HepG2 (cell line): ENCODE data around the gene METTL26. TPM values are rescaled to one million over a fixed set of nuclear protein-coding genes. Genes with fewer than 3 reads are reported as not detected.

Experiments
- BRD4 ChIP-seq: sonication (generic); formaldehyde crosslinking; IDR thresholded peaks from 2 replicates; pipeline ENCODE4 v1.4.0; 2020; ENCODE audit warnings: missing genetic modification reagents
- CHCHD3 ChIP-seq: sonication (generic); formaldehyde crosslinking; IDR thresholded peaks from 2 replicates; pipeline ENCODE4 v1.8.0; 2022; ENCODE audit warnings: mild to moderate bottlenecking, missing genetic modification reagents, moderate library complexity
- CREM ChIP-seq, 2 experiments: sonication (generic) in 1 of 2; formaldehyde crosslinking in 1 of 2; IDR thresholded peaks; 2 replicates each; pipeline versions ENCODE4 v1.4.0 to v1.6.1; 2016 to 2020; ENCODE audit warnings: antibody characterized with exemption in 1 of 2, mild to moderate bottlenecking in 1 of 2, missing genetic modification reagents in 1 of 2
- E2F1 ChIP-seq: sonication (generic); formaldehyde crosslinking; IDR thresholded peaks from 2 replicates; pipeline ENCODE4 v1.5.0; 2020; ENCODE audit warnings: missing genetic modification reagents
- GATA4 ChIP-seq: sonication (generic); IDR thresholded peaks from 2 replicates; pipeline ENCODE4 v1.6.1; 2016; ENCODE audit warnings: antibody characterized with exemption, low read depth, borderline replicate concordance
- GPN1 ChIP-seq: sonication (generic); formaldehyde crosslinking; IDR thresholded peaks from 2 replicates; pipeline ENCODE4 v1.5.1; 2020; ENCODE audit warnings: missing genetic modification reagents, borderline replicate concordance
- KLF16 ChIP-seq, 2 experiments: sonication (generic) in 1 of 2; formaldehyde crosslinking in 1 of 2; IDR thresholded peaks; 2 replicates each; pipeline versions ENCODE4 v1.6.1 to v1.8.0; 2016 to 2023; ENCODE audit warnings: missing genetic modification reagents in 2 of 2, missing compliant biosample characterization in 1 of 2
- MAFK ChIP-seq, 2 experiments: IDR thresholded peaks in 1 of 2; conservative IDR thresholded peaks in 1 of 2; 2 replicates each; pipeline ENCODE4 v1.6.1; 2011; ENCODE audit warnings: improper control_type of control experiment in 2 of 2, low read length in 2 of 2
- MED13 ChIP-seq: sonication (generic); formaldehyde crosslinking; IDR thresholded peaks from 2 replicates; pipeline ENCODE4 v1.5.0; 2020; ENCODE audit warnings: missing genetic modification reagents
- MYNN ChIP-seq: sonication (generic); formaldehyde crosslinking; IDR thresholded peaks from 2 replicates; pipeline ENCODE4 v1.4.0; 2020; ENCODE audit warnings: mild to moderate bottlenecking, low read depth, missing genetic modification reagents
- NCOA5 ChIP-seq: sonication (generic); formaldehyde crosslinking; IDR thresholded peaks from 2 replicates; pipeline ENCODE4 v1.4.0; 2020; ENCODE audit warnings: missing genetic modification reagents
- PLRG1 ChIP-seq: fragments of 450-650 bp; conservative IDR thresholded peaks from 2 replicates; pipeline ENCODE4 v1.6.1; 2016
- PTBP1 ChIP-seq: fragments of 200-400 bp; formaldehyde crosslinking; IDR thresholded peaks from 2 replicates; pipeline ENCODE4 v1.6.1; 2018; ENCODE audit warnings: low read length, low read depth; ENCODE audit not compliant: poor library complexity, severe bottlenecking
- REL ChIP-seq: sonication (generic); formaldehyde crosslinking; conservative IDR thresholded peaks from 2 replicates; pipeline ENCODE4 v1.8.0; 2022; ENCODE audit warnings: mild to moderate bottlenecking, missing genetic modification reagents, moderate library complexity
- RFXAP ChIP-seq: sonication (generic); formaldehyde crosslinking; IDR thresholded peaks from 2 replicates; pipeline ENCODE4 v1.4.0; 2020; ENCODE audit warnings: missing genetic modification reagents, borderline replicate concordance
- RXRB ChIP-seq: IDR thresholded peaks from 2 replicates; pipeline ENCODE4 v1.6.1; 2016; ENCODE audit warnings: borderline replicate concordance, missing genetic modification reagents, missing compliant biosample characterization
- SATB2 ChIP-seq: sonication (generic); formaldehyde crosslinking; IDR thresholded peaks from 2 replicates; pipeline ENCODE4 v1.5.0; 2020; ENCODE audit warnings: missing genetic modification reagents
- U2AF1 ChIP-seq: fragments of 200-400 bp; formaldehyde crosslinking; optimal IDR thresholded peaks from 2 replicates; pipeline ENCODE3; 2017; ENCODE audit warnings: mild to moderate bottlenecking, low read depth, low read length
- ZBTB1 ChIP-seq: sonication (generic); formaldehyde crosslinking; IDR thresholded peaks from 2 replicates; pipeline ENCODE4 v1.4.0; 2020; ENCODE audit warnings: missing genetic modification reagents, borderline replicate concordance
- ZFP36L2 ChIP-seq: sonication (generic); formaldehyde crosslinking; IDR thresholded peaks from 2 replicates; pipeline ENCODE4 v1.4.0; 2020; ENCODE audit warnings: missing genetic modification reagents
- ZNF225 ChIP-seq: sonication (generic); formaldehyde crosslinking; IDR thresholded peaks from 2 replicates; pipeline ENCODE4 v1.4.0; 2020; ENCODE audit warnings: mild to moderate bottlenecking, missing genetic modification reagents
- ZNF234 ChIP-seq: sonication (generic); formaldehyde crosslinking; conservative IDR thresholded peaks from 2 replicates; pipeline ENCODE4 v1.5.1; 2020; ENCODE audit warnings: mild to moderate bottlenecking, missing genetic modification reagents
- ZNF264 ChIP-seq: sonication (generic); formaldehyde crosslinking; IDR thresholded peaks from 2 replicates; pipeline ENCODE4 v1.4.0; 2020; ENCODE audit warnings: missing genetic modification reagents
- ZNF3 ChIP-seq: IDR thresholded peaks from 2 replicates; pipeline ENCODE4 v1.7.0; 2017; ENCODE audit warnings: inconsistent platforms
- ZNF333 ChIP-seq: sonication (generic); formaldehyde crosslinking; IDR thresholded peaks from 2 replicates; pipeline ENCODE4 v1.4.0; 2020; ENCODE audit warnings: mild to moderate bottlenecking, missing genetic modification reagents, borderline replicate concordance
- ZNF589 ChIP-seq: sonication (generic); formaldehyde crosslinking; conservative IDR thresholded peaks from 2 replicates; pipeline ENCODE4 v1.8.0; 2022; ENCODE audit warnings: mild to moderate bottlenecking, moderate library complexity, missing genetic modification reagents
- ZNF749 ChIP-seq: sonication (generic); formaldehyde crosslinking; IDR thresholded peaks from 2 replicates; pipeline ENCODE4 v1.8.0; 2022; ENCODE audit warnings: mild to moderate bottlenecking, missing genetic modification reagents, moderate library complexity, borderline replicate concordance
- polyA plus RNA-seq, 8 experiments: library from polyadenylated mRNA; depleted of rRNA in 3 of 8; stranded (reverse) in 7 of 8; unstranded in 1 of 8; fragments of >200 nt; fragmentation: Illumina TruSeq in 4 of 8; extraction: Trizol in 4 of 8; gene quantifications; 2 replicates each; pipeline versions ENCODE4 v1.2.1 to v1.2.3, GENCODE V29; 2011 to 2016; ENCODE audit warnings: low read depth in 4 of 8, missing spikeins in 1 of 8, mixed read lengths in 1 of 8; ENCODE audit not compliant: insufficient read depth in 1 of 8
- total RNA-seq, 5 experiments: library from RNA; depleted of rRNA; stranded (reverse); fragments of >200 nt; fragmentation: Illumina TruSeq; extraction: Trizol; gene quantifications; 2 replicates each; pipeline ENCODE4 v1.2.3, GENCODE V29; 2016; ENCODE audit warnings: low read depth in 1 of 5
- TF ChIP-seq, protein P1 (sequence below): sonication (generic); formaldehyde crosslinking; IDR thresholded peaks from 2 replicates; pipeline ENCODE4 v1.4.0; 2020; ENCODE audit warnings: missing genetic modification reagents

Gene METTL26
- total and polyA plus RNA-seq, 2 of the 13 experiments (the other 11 are each of a cell fraction or from before 2014, with no cell fraction given), result 65.5 to 70.1 TPM

DNA sequence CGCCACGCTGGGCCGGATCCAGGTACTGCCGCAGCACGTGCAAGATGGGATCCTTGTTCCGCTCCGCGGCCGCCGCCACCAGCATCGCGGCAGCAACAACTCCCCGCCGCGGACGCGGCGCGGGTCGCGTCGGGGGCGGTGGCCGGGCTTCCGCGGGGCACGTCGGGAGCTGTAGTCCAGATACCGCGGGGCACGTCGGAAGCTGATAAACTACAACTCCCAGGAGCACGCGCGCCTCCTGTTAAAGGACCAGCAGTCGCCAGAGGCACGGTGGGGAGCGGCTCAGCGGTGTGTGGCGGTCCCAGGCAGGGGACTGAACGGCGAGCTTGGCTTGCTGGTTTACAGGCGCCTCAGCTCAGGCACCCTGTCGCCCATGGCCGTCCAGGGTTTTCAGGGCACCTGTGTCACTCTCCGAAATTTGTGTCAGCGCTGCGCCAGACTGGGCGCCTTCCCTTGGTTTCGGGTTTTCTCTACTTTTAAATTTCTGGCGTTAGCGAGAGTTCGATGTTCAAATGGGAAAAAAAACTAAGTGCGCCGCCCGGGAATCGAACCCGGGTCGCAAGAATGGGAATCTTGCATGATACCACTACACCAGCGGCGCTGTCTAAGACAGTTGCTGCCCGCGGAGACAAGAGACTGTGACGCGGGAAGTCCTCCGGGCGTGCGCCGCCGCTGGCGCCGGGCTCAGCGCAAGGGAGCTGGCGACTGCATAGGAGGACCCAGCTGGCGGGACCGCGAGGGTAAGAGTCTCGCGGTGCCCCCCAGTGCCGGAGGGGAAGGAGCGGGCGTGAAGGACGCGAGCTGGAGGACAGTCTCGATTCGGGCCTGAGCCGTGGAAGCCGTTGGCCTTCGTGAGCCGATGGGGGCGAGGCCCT is at the start of gene METTL26 (continued):
- TF ChIP-seq, protein P1, sequence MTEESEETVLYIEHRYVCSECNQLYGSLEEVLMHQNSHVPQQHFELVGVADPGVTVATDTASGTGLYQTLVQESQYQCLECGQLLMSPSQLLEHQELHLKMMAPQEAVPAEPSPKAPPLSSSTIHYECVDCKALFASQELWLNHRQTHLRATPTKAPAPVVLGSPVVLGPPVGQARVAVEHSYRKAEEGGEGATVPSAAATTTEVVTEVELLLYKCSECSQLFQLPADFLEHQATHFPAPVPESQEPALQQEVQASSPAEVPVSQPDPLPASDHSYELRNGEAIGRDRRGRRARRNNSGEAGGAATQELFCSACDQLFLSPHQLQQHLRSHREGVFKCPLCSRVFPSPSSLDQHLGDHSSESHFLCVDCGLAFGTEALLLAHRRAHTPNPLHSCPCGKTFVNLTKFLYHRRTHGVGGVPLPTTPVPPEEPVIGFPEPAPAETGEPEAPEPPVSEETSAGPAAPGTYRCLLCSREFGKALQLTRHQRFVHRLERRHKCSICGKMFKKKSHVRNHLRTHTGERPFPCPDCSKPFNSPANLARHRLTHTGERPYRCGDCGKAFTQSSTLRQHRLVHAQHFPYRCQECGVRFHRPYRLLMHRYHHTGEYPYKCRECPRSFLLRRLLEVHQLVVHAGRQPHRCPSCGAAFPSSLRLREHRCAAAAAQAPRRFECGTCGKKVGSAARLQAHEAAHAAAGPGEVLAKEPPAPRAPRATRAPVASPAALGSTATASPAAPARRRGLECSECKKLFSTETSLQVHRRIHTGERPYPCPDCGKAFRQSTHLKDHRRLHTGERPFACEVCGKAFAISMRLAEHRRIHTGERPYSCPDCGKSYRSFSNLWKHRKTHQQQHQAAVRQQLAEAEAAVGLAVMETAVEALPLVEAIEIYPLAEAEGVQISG (CRISPR knock-in tag), result peak; percentile 96
- TF ChIP-seq BRD4 (CRISPR knock-in tag) (peak; percentile 17; the same call in 1 of the 2 replicates), PLRG1 (no peak), SATB2 (no peak), ZNF333 (CRISPR knock-in tag) (peak; percentile 75; the same call in 1 of the 2 replicates), ZNF264 (0 out of 2 replicates have a peak, but pooled peaks have one; percentile 24), ZNF589 (peak; percentile 92), NCOA5 (CRISPR knock-in tag) (no peak), PTBP1 (no peak), MYNN (CRISPR knock-in tag) (no peak), CREM (IDR thresholded peaks at IDR 0.05) (peak; percentile 83), CREM (CRISPR knock-in tag; IDR thresholded peaks at IDR 0.05) (no peak), U2AF1 (peak; percentile 39), ZNF749 (CRISPR knock-in tag) (0 out of 2 replicates have a peak, but pooled peaks have one; percentile 24), RFXAP (no peak; the same call in 1 of the 2 replicates), MAFK (conservative IDR thresholded peaks at IDR 0.05 in 1 of 2, IDR thresholded peaks at IDR 0.05 in 1 of 2; ENCODE audit: low read length in 2 of 2) (no peak), MED13 (no peak), ZNF234 (peak; percentile 79; the same call in 1 of the 2 replicates), ZNF3 (no peak), KLF16 (CRISPR knock-in tag; IDR thresholded peaks at IDR 0.05) (no peak), REL (CRISPR knock-in tag) (peak; percentile 74), CHCHD3 (peak; percentile 89; the same call in 1 of the 2 replicates), E2F1 (no peak), ZFP36L2 (CRISPR knock-in tag) (no peak), RXRB (CRISPR knock-in tag) (0 out of 2 replicates have a peak, but pooled peaks have one; percentile 28), GATA4 (no peak; the same call in 1 of the 2 replicates), ZBTB1 (CRISPR knock-in tag) (no peak), ZNF225 (CRISPR knock-in tag) (peak; percentile 9; the same call in 1 of the 2 replicates), GPN1 (CRISPR knock-in tag) (no peak)
